Gastrocnemius medialis (tissue), 4 donors: ENCODE data around the gene KIF27. TPM values are rescaled to one million over a fixed set of nuclear protein-coding genes. Genes with fewer than 3 reads are reported as not detected.
"Not testable (repeated sequence)": the region's sequence is repeated elsewhere in the genome, so short reads cannot be mapped to it uniquely, and the experiment has no call there.

Experiments used
- ATAC-seq, 2 donors: fragments of 150-250 bp; one replicate each; pipeline ENCODE4 v1.9.1; 2016
- DNase-seq, 2 donors: peaks; one replicate each; pipeline ENCODE4 v3.0.0-alpha.2; 2019
- H3K27ac ChIP-seq, 4 donors: fragments of 200-600 bp; sonication (generic); 1 replicate in 1 of 4; 2 replicates in 3 of 4; pipeline ENCODE4 v1.5.1; 2016 to 2018; ENCODE audit warnings: mild to moderate bottlenecking in 2 of 4, moderate library complexity in 1 of 4
- H3K27me3 ChIP-seq, 3 donors: fragments of 200-600 bp; sonication (generic) in 2 of 3; 1 replicate in 1 of 3; 2 replicates in 2 of 3; pipeline versions ENCODE4 v1.5.1 to v1.6.0; 2016 to 2019; ENCODE audit warnings: mild to moderate bottlenecking in 1 of 3, moderate library complexity in 1 of 3
- H3K36me3 ChIP-seq, 2 donors: fragments of 200-600 bp; sonication (generic) in 1 of 2; one replicate each; pipeline ENCODE4 v1.5.1; 2017 to 2018
- H3K4me1 ChIP-seq, 2 donors: fragments of 200-600 bp; sonication (generic) in 1 of 2; one replicate each; pipeline ENCODE4 v1.5.1; 2016 to 2017; ENCODE audit warnings: mild to moderate bottlenecking in 2 of 2
- H3K4me3 ChIP-seq, 4 donors: fragments of 200-600 bp; sonication (generic) in 3 of 4; 1 replicate in 1 of 4; 2 replicates in 3 of 4; pipeline ENCODE4 v1.5.1; 2016 to 2019; ENCODE audit warnings: mild to moderate bottlenecking in 2 of 4
- H3K9me3 ChIP-seq, 3 donors: fragments of 200-600 bp; sonication (generic) in 2 of 3; 1 replicate in 1 of 3; 2 replicates in 2 of 3; pipeline ENCODE4 v1.5.1; 2016 to 2019
- POLR2A ChIP-seq, 2 donors: fragments of 450-650 bp; IDR thresholded peaks; one replicate each; pipeline ENCODE4 v1.6.1; 2017; ENCODE audit warnings: antibody characterized with exemption in 2 of 2, mild to moderate bottlenecking in 2 of 2, moderate library complexity in 2 of 2
- in situ Hi-C, 4 donors: fragments of 200-750 bp; cut with MboI; loops; one replicate each; pipeline versions ENCODE4 v1.15.0 to v1.8.0; 2017; ENCODE audit warnings: low sequenced_read_pairs in 4 of 4
- intact Hi-C: fragments of 100-400 bp; cut with DNase I; formaldehyde crosslinking; loops from one replicate; pipeline ENCODE4 v1.15.1; 2023; ENCODE audit warnings: low total_unique reads
- microRNA-seq, 2 donors: library from miRNA; unstranded; fragments of <30 nt; microRNA quantifications; one replicate each; pipeline ENCODE4, GENCODE V29; 2016; ENCODE audit warnings: borderline replicate concordance in 2 of 2
- total RNA-seq, 4 donors: library from RNA; depleted of rRNA; stranded (reverse); fragments of >200 nt; gene quantifications; one replicate each; pipeline versions ENCODE4 v1.1.0 to v1.2.3, GENCODE V29; 2016
- TF ChIP-seq, protein P1 (sequence below), 5 experiments: fragments of 450-650 bp in 3 of 5; fragments of 200-600 bp in 2 of 5; sonication (generic) in 2 of 5; IDR thresholded peaks in 4 of 5; conservative IDR thresholded peaks in 1 of 5; 1 replicate in 4 of 5; 2 replicates in 1 of 5; pipeline ENCODE4 v1.5.1; 2016 to 2019; ENCODE audit warnings: antibody characterized with exemption in 5 of 5, mild to moderate bottlenecking in 3 of 5, moderate library complexity in 3 of 5

KIF27 gene
- total RNA-seq, 4 donors from 2014 or later = 1.7 to 4.1 (median 2.2) TPM

DNA sequence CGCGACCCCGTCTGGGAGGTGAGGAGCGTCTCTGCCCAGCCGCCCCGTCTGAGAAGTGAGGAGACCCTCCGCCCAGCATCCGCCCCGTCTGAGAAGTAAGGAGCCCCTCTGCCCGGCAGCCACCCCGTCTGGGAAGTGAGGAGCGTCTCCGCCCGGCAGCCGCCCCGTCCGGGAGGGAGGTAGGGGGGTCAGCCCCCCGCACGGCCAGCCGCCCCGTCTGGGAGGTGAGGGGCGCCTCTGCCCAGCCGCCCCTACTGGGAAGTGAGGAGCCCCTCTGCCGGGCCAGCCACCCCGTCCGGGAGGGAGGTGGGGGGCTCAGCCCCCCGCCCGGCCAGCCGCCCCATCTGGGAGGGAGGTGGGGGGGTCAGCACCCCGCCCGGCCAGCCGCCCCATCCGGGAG lies 117.3 kb downstream of the KIF27 start:
- in situ Hi-C loops, ATAC-seq, H3K27me3 ChIP-seq, H3K9me3 ChIP-seq, intact Hi-C loops, DNase-seq, H3K27ac ChIP-seq, H3K4me1 ChIP-seq, H3K4me3 ChIP-seq: not testable (repeated sequence)
- peaks cover 0 to 17% of the 10 kb centered on the region in 2 donors for H3K36me3 ChIP-seq

DNA sequence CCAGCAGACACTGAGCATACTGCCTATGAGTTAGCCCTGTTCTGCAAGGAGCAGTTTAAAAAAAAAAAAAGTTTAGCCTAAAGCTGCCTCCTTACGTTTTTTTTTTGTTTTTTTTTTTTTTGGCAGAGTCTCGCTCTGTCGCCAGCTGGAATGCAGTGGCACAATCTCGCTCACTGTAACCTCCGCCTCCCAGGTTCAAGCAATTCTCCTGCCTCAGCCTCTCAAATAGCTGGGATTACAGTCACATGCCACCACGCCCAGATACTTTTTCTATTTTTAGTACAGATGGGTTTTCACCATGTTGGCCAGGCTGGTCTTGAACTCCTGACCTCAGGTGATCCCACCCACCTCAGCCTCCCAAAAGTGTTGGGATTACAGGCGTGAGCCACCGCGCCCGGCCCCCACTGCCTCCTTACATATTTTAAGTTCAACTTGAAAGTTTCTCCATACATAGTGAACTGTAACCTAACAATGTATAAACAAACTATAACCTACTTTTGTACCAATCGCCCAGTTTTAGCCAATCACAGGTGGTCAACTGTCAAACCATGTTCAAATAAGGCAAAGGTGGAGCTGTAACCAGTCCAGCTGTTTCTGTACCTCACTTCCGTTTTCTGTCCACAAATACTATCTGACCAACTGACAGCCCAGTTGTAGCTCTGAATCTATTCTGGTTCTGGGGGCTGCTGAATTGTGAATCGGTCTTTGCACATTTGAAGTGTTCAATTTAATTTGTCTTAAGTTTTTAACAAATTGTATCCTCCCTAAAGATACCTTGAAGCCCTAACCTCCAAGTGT lies 120.8 kb downstream of the KIF27 start:
- H3K27ac ChIP-seq = no peak overlapping the region
- TF ChIP-seq POLR2A (IDR thresholded peaks at IDR 0.05) = no peak
- TF ChIP-seq, protein P1, sequence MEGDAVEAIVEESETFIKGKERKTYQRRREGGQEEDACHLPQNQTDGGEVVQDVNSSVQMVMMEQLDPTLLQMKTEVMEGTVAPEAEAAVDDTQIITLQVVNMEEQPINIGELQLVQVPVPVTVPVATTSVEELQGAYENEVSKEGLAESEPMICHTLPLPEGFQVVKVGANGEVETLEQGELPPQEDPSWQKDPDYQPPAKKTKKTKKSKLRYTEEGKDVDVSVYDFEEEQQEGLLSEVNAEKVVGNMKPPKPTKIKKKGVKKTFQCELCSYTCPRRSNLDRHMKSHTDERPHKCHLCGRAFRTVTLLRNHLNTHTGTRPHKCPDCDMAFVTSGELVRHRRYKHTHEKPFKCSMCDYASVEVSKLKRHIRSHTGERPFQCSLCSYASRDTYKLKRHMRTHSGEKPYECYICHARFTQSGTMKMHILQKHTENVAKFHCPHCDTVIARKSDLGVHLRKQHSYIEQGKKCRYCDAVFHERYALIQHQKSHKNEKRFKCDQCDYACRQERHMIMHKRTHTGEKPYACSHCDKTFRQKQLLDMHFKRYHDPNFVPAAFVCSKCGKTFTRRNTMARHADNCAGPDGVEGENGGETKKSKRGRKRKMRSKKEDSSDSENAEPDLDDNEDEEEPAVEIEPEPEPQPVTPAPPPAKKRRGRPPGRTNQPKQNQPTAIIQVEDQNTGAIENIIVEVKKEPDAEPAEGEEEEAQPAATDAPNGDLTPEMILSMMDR (IDR thresholded peaks at IDR 0.05 in 4 of 5, conservative IDR thresholded peaks at IDR 0.05 in 1 of 5) = no peak
- ATAC-seq (peak in 1 of 2 donors; percentile 58), DNase-seq (peak in 1 of 2 donors; percentile 39)
- in situ Hi-C loops (no loop called here), intact Hi-C loops (no loop called here)
- no peaks in the 10 kb centered on the region for H3K27me3 ChIP-seq
- H3K4me1 ChIP-seq = no peaks in the 10 kb centered on the region
- no peaks in the 10 kb centered on the region for H3K9me3 ChIP-seq
- no peak overlapping the region for H3K4me3 ChIP-seq
- H3K36me3 ChIP-seq = peaks cover 0 to 33% of the 10 kb centered on the region in 2 donors

GRCh38 chr9:83794051-83794450 lies 127.2 kb downstream of the KIF27 start:
- intact Hi-C loops (no loop called here), in situ Hi-C loops (no loop called here)
- TF ChIP-seq POLR2A (IDR thresholded peaks at IDR 0.05) = no peak
- TF ChIP-seq, protein P1 (IDR thresholded peaks at IDR 0.05 in 4 of 5, conservative IDR thresholded peaks at IDR 0.05 in 1 of 5) = no peak
- no peak for DNase-seq
- Histone ChIP-seq H3K27ac (no peak overlapping the region), H3K9me3 (no peaks in the 10 kb centered on the region), H3K27me3 (no peaks in the 10 kb centered on the region), H3K4me1 (no peaks in the 10 kb centered on the region), H3K36me3 (peaks cover 0 to 40% of the 10 kb centered on the region in 2 donors), H3K4me3 (no peak overlapping the region)
- no peak for ATAC-seq

DNA sequence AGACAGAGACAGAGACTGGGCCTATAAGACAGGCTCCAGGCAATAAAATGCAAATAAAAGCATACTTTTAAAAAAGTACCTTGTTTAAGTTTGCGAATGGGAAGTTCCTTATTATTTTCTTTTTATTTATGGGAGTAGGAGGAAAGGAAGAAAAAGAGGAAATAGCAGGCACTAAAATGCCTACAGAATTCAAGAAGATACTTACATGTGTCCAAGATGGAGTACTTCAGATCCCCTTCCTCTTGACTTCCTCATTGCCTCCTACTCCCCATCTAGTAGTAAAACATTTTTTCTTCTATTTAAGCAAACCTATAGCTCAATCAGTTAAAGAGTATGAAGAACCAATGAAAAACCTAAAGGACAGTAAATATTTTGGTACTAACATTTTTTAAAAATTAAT lies 128.5 kb downstream of the KIF27 start:
- Histone ChIP-seq H3K9me3 (no peaks in the 10 kb centered on the region), H3K4me3 (no peak overlapping the region), H3K27ac (no peak overlapping the region), H3K27me3 (no peaks in the 10 kb centered on the region), H3K4me1 (no peaks in the 10 kb centered on the region), H3K36me3 (peaks cover 0 to 32% of the 10 kb centered on the region in 2 donors)
- ATAC-seq (no peak), DNase-seq (no peak)
- intact Hi-C loops = no loop called here
- TF ChIP-seq POLR2A (IDR thresholded peaks at IDR 0.05) = no peak
- TF ChIP-seq, protein P1 (IDR thresholded peaks at IDR 0.05 in 4 of 5, conservative IDR thresholded peaks at IDR 0.05 in 1 of 5) = no peak
- in situ Hi-C loops = no loop called here

Small RNA genes lying within 50 kb of the gene (microRNA-seq; reads per million reads assigned to microRNA genes)
- 76.9 to 147 reads per million in 2 donors for gene MIR7-1

Other genes starting within 250 kb of the KIF27 start
- gene UBQLN1, start 213.5 kb downstream of the KIF27 start, total RNA-seq = 100 to 1,000 TPM; 202 to 266 (median 231) TPM
- 10 to 100 TPM; 23.7 to 40.0 (median 35.9) TPM for gene GKAP1, start 103.7 kb downstream of the KIF27 start, total RNA-seq
- 100 to 1,000 TPM; 313 to 390 (median 349) TPM for gene HNRNPK, start 58.8 kb upstream of the KIF27 start, total RNA-seq
- 1 to 10 TPM; 2.8 to 3.9 (median 3.6) TPM for gene RMI1, start 59.4 kb upstream of the KIF27 start, total RNA-seq